LNCaP clone FGC (cell line): ENCODE results near the gene OR8B4.
A peak's percentile ranks its signal among the peaks of the same experiment; 100 is the strongest.
"Not testable (repeated sequence)": the region's sequence is repeated elsewhere in the genome, so short reads cannot be mapped to it uniquely, and the experiment has no call there.

Experiments used
- DNase-seq: peaks from one replicate; pipeline ENCODE4 v3.0.0-alpha.2; 2011; ENCODE audit warnings: low read depth
- H3K4me3 ChIP-seq: 2 replicates; pipeline ENCODE4 v1.5.1; 2011; ENCODE audit warnings: mild to moderate bottlenecking, low read depth, low read length, control low read depth
- CTCF ChIP-seq: IDR thresholded peaks from 2 replicates; pipeline ENCODE4 v1.5.1; 2012; ENCODE audit warnings: mild to moderate bottlenecking; ENCODE audit not compliant: control insufficient read depth, insufficient read depth; ENCODE audit errors: extremely low read depth

The OR8B4 gene

GRCh38 chr11:124415356-124415923 lies 9.2 kb downstream of the OR8B4 start:
- peak; percentile 26 for DNase-seq
- H3K4me3 ChIP-seq = no peak overlapping the region
- TF ChIP-seq CTCF = peak; percentile 57

GRCh38 chr11:124409906-124410305 lies 14.8 kb downstream of the OR8B4 start:
- DNase-seq = no peak
- H3K4me3 ChIP-seq = no peak overlapping the region
- TF ChIP-seq CTCF = no peak

- no peak for DNase-seq
- no peak for TF ChIP-seq CTCF
These were observed 19.1 kb downstream of the OR8B4 start for GRCh38 chr11:124405581-124405980.

GRCh38 chr11:124403186-124403585 lies 21.5 kb downstream of the OR8B4 start:
- not testable (repeated sequence) for H3K4me3 ChIP-seq, DNase-seq

More at GRCh38 chr11:124405581-124405980, 19.1 kb downstream of the OR8B4 start:
- H3K4me3 ChIP-seq = no peak overlapping the region

- TF ChIP-seq CTCF = peak; percentile 84
- peak; percentile 48 for DNase-seq
- no peak overlapping the region for H3K4me3 ChIP-seq
These were observed 22.2 kb downstream of the OR8B4 start for GRCh38 chr11:124402326-124402922.

GRCh38 chr11:124398924-124399323 lies 25.7 kb downstream of the OR8B4 start, which contains the start of gene OR8B3:
TSS of gene OR8B3 (minus strand) at chr11:124399024. CDS start at chr11:124397351, 1,673 bp downstream.
- TF ChIP-seq CTCF = no peak
- H3K4me3 ChIP-seq = no peak within 1 kb of the TSS
- DNase-seq = no peak

- not testable (repeated sequence) for H3K4me3 ChIP-seq, DNase-seq
These were observed 27.8 kb downstream of the OR8B4 start for GRCh38 chr11:124396847-124397246.

GRCh38 chr11:124394408-124394807 lies 30.3 kb downstream of the OR8B4 start:
- no peak overlapping the region for H3K4me3 ChIP-seq
- no peak for TF ChIP-seq CTCF
- no peak for DNase-seq
